ENCODE measurements around the gene RAB17.

RAB17 gene

GRCh38 chr2:237567276-237568029 is 23.1 kb downstream of the RAB17 start:
- CTCF ChIA-PET = no interaction called here
- TF ChIP-seq FOXM1 (IDR thresholded peaks at IDR 0.05; ENCODE audit: borderline replicate concordance) = no peak
- no peak for TF ChIP-seq ELF4 (IDR thresholded peaks at IDR 0.05)

GRCh38 chr2:237566401-237567235 is 23.9 kb downstream of the RAB17 start, which contains the start of gene PRLH:
Gene PRLH, plus strand, starts transcription at chr2:237566574. Its CDS starts 0 bp downstream, at chr2:237566574.
- ChIA-PET POLR2A (no interaction called here), CTCF (no interaction called here)
- no peak for DNase-seq (ENCODE audit: extremely low spot score)
- TF ChIP-seq LEF1 (IDR thresholded peaks at IDR 0.05; ENCODE audit: borderline replicate concordance) (no peak), HDGF (IDR thresholded peaks at IDR 0.05; ENCODE audit: borderline replicate concordance) (no peak), TARDBP (IDR thresholded peaks at IDR 0.05) (no peak), FOXK2 (IDR thresholded peaks at IDR 0.05) (no peak), FOXA1 (IDR thresholded peaks at IDR 0.05) (no peak), L3MBTL2 (conservative IDR thresholded peaks at IDR 0.05) (no peak), ELF4 (IDR thresholded peaks at IDR 0.05) (no peak), BHLHE40 (IDR thresholded peaks at IDR 0.05; ENCODE audit: borderline replicate concordance) (no peak), ZNF384 (IDR thresholded peaks at IDR 0.05) (no peak), ARNT (IDR thresholded peaks at IDR 0.05) (no peak), SUZ12 (IDR thresholded peaks at IDR 0.05) (no peak), SP1 (IDR thresholded peaks at IDR 0.05) (no peak), NFRKB (IDR thresholded peaks at IDR 0.05) (no peak)

More at GRCh38 chr2:237567276-237568029, 23.1 kb downstream of the RAB17 start:
- no peak for DNase-seq (ENCODE audit: extremely low spot score)
- POLR2A ChIA-PET = no interaction called here

- TF ChIP-seq ARNT (IDR thresholded peaks at IDR 0.05) (no peak), HDGF (IDR thresholded peaks at IDR 0.05; ENCODE audit: borderline replicate concordance) (no peak), FOXK2 (IDR thresholded peaks at IDR 0.05) (no peak), L3MBTL2 (conservative IDR thresholded peaks at IDR 0.05) (no peak), CTBP1 (IDR thresholded peaks at IDR 0.05; ENCODE audit: borderline replicate concordance) (no peak), ELF4 (IDR thresholded peaks at IDR 0.05) (no peak), SUZ12 (IDR thresholded peaks at IDR 0.05) (no peak), LEF1 (IDR thresholded peaks at IDR 0.05; ENCODE audit: borderline replicate concordance) (no peak), FOXA1 (IDR thresholded peaks at IDR 0.05) (no peak), BHLHE40 (IDR thresholded peaks at IDR 0.05; ENCODE audit: borderline replicate concordance) (no peak), NFRKB (IDR thresholded peaks at IDR 0.05) (no peak)
- ChIA-PET CTCF (no interaction called here), POLR2A (no interaction called here)
- no peak for DNase-seq (ENCODE audit: extremely low spot score)
These were observed 24.6 kb downstream of the RAB17 start for GRCh38 chr2:237565974-237566373.

GRCh38 chr2:237564526-237565131 is 25.9 kb downstream of the RAB17 start:
- no peak for DNase-seq (ENCODE audit: extremely low spot score)
- CTCF ChIA-PET = interaction anchor here (0.7 kb wide), 1 partner anchor 49 kb away, joined by 3 read pairs; no protein-coding TSS in a partner anchor
- POLR2A ChIA-PET = no interaction called here
- TF ChIP-seq FOXK2 (IDR thresholded peaks at IDR 0.05) = no peak
- TF ChIP-seq PKNOX1 (IDR thresholded peaks at IDR 0.05) = no peak
- no peak for TF ChIP-seq LEF1 (IDR thresholded peaks at IDR 0.05; ENCODE audit: borderline replicate concordance)
- TF ChIP-seq CTBP1 (IDR thresholded peaks at IDR 0.05; ENCODE audit: borderline replicate concordance) = no peak
- TF ChIP-seq SUZ12 (IDR thresholded peaks at IDR 0.05) = no peak
- TF ChIP-seq FOXM1 (IDR thresholded peaks at IDR 0.05; ENCODE audit: borderline replicate concordance) = no peak
- no peak for TF ChIP-seq ELF4 (IDR thresholded peaks at IDR 0.05)
- TF ChIP-seq L3MBTL2 (conservative IDR thresholded peaks at IDR 0.05) = no peak
- no peak for TF ChIP-seq SP1 (IDR thresholded peaks at IDR 0.05)
- TF ChIP-seq ZNF384 (IDR thresholded peaks at IDR 0.05) = no peak
- TF ChIP-seq ARNT (IDR thresholded peaks at IDR 0.05) = no peak

- DNase-seq (ENCODE audit: extremely low spot score) = no peak
- ChIA-PET CTCF (no interaction called here), POLR2A (no interaction called here)
- TF ChIP-seq SUZ12 (IDR thresholded peaks at IDR 0.05) (no peak), CTBP1 (IDR thresholded peaks at IDR 0.05; ENCODE audit: borderline replicate concordance) (no peak), HDGF (IDR thresholded peaks at IDR 0.05; ENCODE audit: borderline replicate concordance) (no peak), FOXA1 (IDR thresholded peaks at IDR 0.05) (no peak), NFRKB (IDR thresholded peaks at IDR 0.05) (no peak), ZNF384 (IDR thresholded peaks at IDR 0.05) (no peak), ARNT (IDR thresholded peaks at IDR 0.05) (no peak), TARDBP (IDR thresholded peaks at IDR 0.05) (no peak), FOXM1 (IDR thresholded peaks at IDR 0.05; ENCODE audit: borderline replicate concordance) (no peak), PKNOX1 (IDR thresholded peaks at IDR 0.05) (no peak), ELF4 (IDR thresholded peaks at IDR 0.05) (no peak), LEF1 (IDR thresholded peaks at IDR 0.05; ENCODE audit: borderline replicate concordance) (no peak), FOXK2 (IDR thresholded peaks at IDR 0.05) (no peak), BHLHE40 (IDR thresholded peaks at IDR 0.05; ENCODE audit: borderline replicate concordance) (no peak), L3MBTL2 (conservative IDR thresholded peaks at IDR 0.05) (no peak), SP1 (IDR thresholded peaks at IDR 0.05) (no peak)
These were observed 26.7 kb downstream of the RAB17 start for GRCh38 chr2:237563816-237564215.

GRCh38 chr2:237561221-237561620 is 29.3 kb downstream of the RAB17 start:
- POLR2A ChIA-PET = no interaction called here
- TF ChIP-seq FOXM1 (IDR thresholded peaks at IDR 0.05; ENCODE audit: borderline replicate concordance) (no peak), PKNOX1 (IDR thresholded peaks at IDR 0.05) (no peak), HDGF (IDR thresholded peaks at IDR 0.05; ENCODE audit: borderline replicate concordance) (no peak), TARDBP (IDR thresholded peaks at IDR 0.05) (no peak), FOXK2 (IDR thresholded peaks at IDR 0.05) (no peak), CTBP1 (IDR thresholded peaks at IDR 0.05; ENCODE audit: borderline replicate concordance) (no peak), ARNT (IDR thresholded peaks at IDR 0.05) (no peak), SP1 (IDR thresholded peaks at IDR 0.05) (no peak), ZNF384 (IDR thresholded peaks at IDR 0.05) (no peak), L3MBTL2 (conservative IDR thresholded peaks at IDR 0.05) (no peak), SUZ12 (IDR thresholded peaks at IDR 0.05) (no peak), FOXA1 (IDR thresholded peaks at IDR 0.05) (no peak), ELF4 (IDR thresholded peaks at IDR 0.05) (no peak), BHLHE40 (IDR thresholded peaks at IDR 0.05; ENCODE audit: borderline replicate concordance) (no peak), NFRKB (IDR thresholded peaks at IDR 0.05) (no peak), LEF1 (IDR thresholded peaks at IDR 0.05; ENCODE audit: borderline replicate concordance) (no peak)
- DNase-seq (ENCODE audit: extremely low spot score) = no peak
- CTCF ChIA-PET = no interaction called here
